HCT116 (cell line): ENCODE data around the gene ANKRD6. TPM values are rescaled to one million over a fixed set of nuclear protein-coding genes. Genes with fewer than 3 reads are reported as not detected.

Experiments
- ATAC-seq: fragments of 200-7000 bp; cut with Tn5 transposase; 2 replicates; pipeline ENCODE4 v1.9.1; 2020; ENCODE audit warnings: mild to moderate bottlenecking, moderate library complexity
- BruUV-seq: library from RNA; stranded (reverse); fragments of 400-500 nt; replicated peaks from 2 replicates; lab custom pipeline; 2021; lab: Mats Ljungman, UMichigan
- CTCF ChIA-PET: fragments of 300-600 bp; sonication (Branson Sonifier 250); formaldehyde crosslinking; loops from one replicate; lab custom pipeline; 2021; ENCODE audit warnings: antibody characterized with exemption; lab: Charles Lee
- POLR2A ChIA-PET: fragments of 300-600, 350-600 bp; sonication (Branson Sonifier 250); formaldehyde crosslinking; loops from one replicate; lab custom pipeline; 2021; ENCODE audit warnings: antibody characterized with exemption; lab: Charles Lee
- RAD21 ChIA-PET, 2 experiments: fragments of 300-600 bp; sonication (Branson Sonifier 250); formaldehyde crosslinking; loops; one replicate each; lab custom pipeline; 2023; ENCODE audit warnings: low total read pairs in 2 of 2; ENCODE audit not compliant: uncharacterized antibody in 2 of 2, unreplicated experiment in 2 of 2, low non-redundant PET in 1 of 2; lab: Charles Lee
- DNase-seq: peaks from one replicate; pipeline ENCODE4 v3.0.0-alpha.2; 2010; ENCODE audit warnings: low read depth, low spot score
- H2AFZ ChIP-seq: fragments of 200-600 bp; shearing (Covaris generic), sonication (generic); 2 replicates; pipeline ENCODE4 v1.6.1; 2017; ENCODE audit warnings: low read depth, mixed run types, mixed read lengths, antibody characterized with exemption, low read length; ENCODE audit not compliant: poor library complexity, severe bottlenecking
- H3K27ac ChIP-seq: 2 replicates; pipeline ENCODE4 v1.5.1; 2012; ENCODE audit warnings: low read depth, low read length
- H3K27me3 ChIP-seq: fragments of 200-600 bp; sonication (generic); 2 replicates; pipeline ENCODE4 v1.6.1; 2016; ENCODE audit warnings: mixed run types, low read length, mixed read lengths; ENCODE audit not compliant: insufficient read depth
- H3K36me3 ChIP-seq, 2 experiments: fragments of 200-500 bp in 1 of 2; fragments of 200-600 bp in 1 of 2; sonication (Bioruptor generic) in 1 of 2; sonication (generic) in 1 of 2; 2 replicates each; pipeline versions ENCODE4 v1.5.1 to v1.6.1; 2014 to 2016; ENCODE audit warnings: low read length in 2 of 2, inconsistent platforms in 1 of 2, mixed read lengths in 1 of 2, mixed run types in 1 of 2; ENCODE audit not compliant: insufficient read depth in 2 of 2, control insufficient read depth in 1 of 2
- H3K4me1 ChIP-seq, 2 experiments: fragments of 200-600 bp in 1 of 2; sonication (generic) in 1 of 2; 2 replicates each; pipeline versions ENCODE4 v1.5.1 to v1.6.1; 2012 to 2017; ENCODE audit warnings: low read length in 2 of 2, inconsistent platforms in 1 of 2, mild to moderate bottlenecking in 1 of 2, mixed read lengths in 1 of 2, mixed run types in 1 of 2, moderate library complexity in 1 of 2; ENCODE audit not compliant: insufficient read depth in 2 of 2, control insufficient read depth in 1 of 2
- H3K4me2 ChIP-seq: fragments of 200-600 bp; sonication (generic); 2 replicates; pipeline ENCODE4 v1.6.1; 2017; ENCODE audit warnings: mixed run types, low read length, mixed read lengths
- H3K4me3 ChIP-seq, 2 experiments: fragments of 200-600 bp in 1 of 2; sonication (generic) in 1 of 2; replicated peaks in 1 of 2; 2 replicates each; pipeline ENCODE4 v1.5.1; 2011 to 2016; ENCODE audit warnings: low read length in 2 of 2, control low read depth in 1 of 2, low read depth in 1 of 2, mild to moderate bottlenecking in 1 of 2, mixed read lengths in 1 of 2, mixed run types in 1 of 2
- H3K79me2 ChIP-seq: fragments of 200-600 bp; sonication (generic); 2 replicates; pipeline ENCODE4 v1.6.1; 2017; ENCODE audit warnings: mild to moderate bottlenecking, mixed run types, low read length, moderate library complexity, mixed read lengths; ENCODE audit not compliant: insufficient read depth
- H3K9ac ChIP-seq: fragments of 200-600 bp; sonication (generic); 2 replicates; pipeline ENCODE4 v1.6.1; 2016; ENCODE audit warnings: low read length, mixed read lengths
- H3K9me2 ChIP-seq: fragments of 200-600 bp; sonication (generic), shearing (Covaris generic); 2 replicates; pipeline ENCODE4 v1.6.1; 2017; ENCODE audit warnings: mixed run types, mild to moderate bottlenecking, moderate library complexity; ENCODE audit not compliant: insufficient read depth
- H3K9me3 ChIP-seq, 2 experiments: fragments of 200-500 bp in 1 of 2; fragments of 200-600 bp in 1 of 2; sonication (Bioruptor generic) in 1 of 2; sonication (generic) in 1 of 2; 2 replicates each; pipeline ENCODE4 v1.6.1; 2014 to 2017; ENCODE audit warnings: low read length in 2 of 2, mixed read lengths in 2 of 2, inconsistent platforms in 1 of 2, low read depth in 1 of 2, mild to moderate bottlenecking in 1 of 2, mixed run types in 1 of 2, moderate library complexity in 1 of 2; ENCODE audit not compliant: control insufficient read depth in 1 of 2, insufficient read depth in 1 of 2
- H4K20me1 ChIP-seq: fragments of 200-600 bp; sonication (generic), shearing (Covaris generic); 2 replicates; pipeline ENCODE4 v1.6.1; 2017; ENCODE audit warnings: mixed run types, mild to moderate bottlenecking, moderate library complexity; ENCODE audit not compliant: insufficient read depth
- CBX3 ChIP-seq: IDR thresholded peaks from 2 replicates; pipeline ENCODE4 v1.6.1; 2012; ENCODE audit warnings: low read depth
- CEBPB ChIP-seq: IDR thresholded peaks from 2 replicates; pipeline ENCODE4 v1.6.1; 2012; ENCODE audit warnings: low read depth
- EGR1 ChIP-seq: IDR thresholded peaks from 2 replicates; pipeline ENCODE4 v1.6.1; 2012; ENCODE audit warnings: low read depth
- EZH2phosphoT487 ChIP-seq: fragments of 200-600 bp; IDR thresholded peaks from 2 replicates; pipeline ENCODE4 v1.6.1; 2018; ENCODE audit warnings: antibody characterized with exemption, borderline replicate concordance
- FOSL1 ChIP-seq: IDR thresholded peaks from 2 replicates; pipeline ENCODE4 v1.6.1; 2012; ENCODE audit warnings: low read depth
- JUND ChIP-seq: IDR thresholded peaks from 2 replicates; pipeline ENCODE4 v1.6.1; 2012
- SIN3A ChIP-seq: IDR thresholded peaks from 2 replicates; pipeline ENCODE4 v1.6.1; 2012; ENCODE audit warnings: low read depth
- ZNF274 ChIP-seq: fragments of 200-500 bp; sonication (Bioruptor generic); IDR thresholded peaks from 2 replicates; pipeline ENCODE4 v1.6.1; 2014; ENCODE audit warnings: mild to moderate bottlenecking, low read depth, low read length, inconsistent platforms
- intact Hi-C: fragments of 100-400 bp; cut with micrococcal nuclease; formaldehyde crosslinking; loops from 2 replicates; pipeline ENCODE4 v1.10.0; 2022
- total RNA-seq: library from RNA; stranded (reverse); gene quantifications from one replicate; pipeline ENCODE4 v1.2.1, GENCODE V29; 2021; ENCODE audit not compliant: unreplicated experiment
- TF ChIP-seq, protein P1 (sequence below): IDR thresholded peaks from 2 replicates; pipeline ENCODE4 v1.6.1; 2012
- TF ChIP-seq, protein P2 (sequence below): IDR thresholded peaks from 2 replicates; pipeline ENCODE4 v1.6.1; 2012; ENCODE audit warnings: low read depth
- TF ChIP-seq, protein P3 (sequence below): IDR thresholded peaks from 2 replicates; pipeline ENCODE4 v1.6.1; 2011; ENCODE audit warnings: mild to moderate bottlenecking, low read length, moderate library complexity; ENCODE audit not compliant: insufficient replicate concordance; ENCODE audit errors: extremely low read depth

Gene ANKRD6
- total RNA-seq, 1 experiment from 2014 or later = 9.9 TPM

DNA sequence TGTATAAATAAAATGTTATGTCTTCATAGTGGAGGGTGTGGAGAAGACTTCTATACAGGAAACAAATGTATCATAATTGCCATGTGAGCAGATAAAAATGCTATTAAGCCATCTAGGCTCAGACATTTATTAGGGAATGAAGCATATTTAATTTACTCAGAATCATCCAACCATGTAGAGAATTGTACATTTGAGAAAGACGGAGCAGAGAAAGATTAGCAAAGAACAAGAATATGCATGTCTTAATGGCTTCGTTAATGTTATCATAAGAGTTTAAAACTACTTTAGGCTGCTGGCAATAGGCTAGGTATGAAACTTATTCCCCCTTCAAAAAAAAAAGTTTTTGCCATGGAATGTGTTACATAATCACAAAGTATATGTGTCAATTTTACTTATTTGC lies 6.1 kb downstream of the ANKRD6 start:
- no peak for DNase-seq
- Histone ChIP-seq H3K4me2 (no peak overlapping the region), H4K20me1 (no peaks in the 10 kb centered on the region), H3K4me3 (no peak overlapping the region), H2AFZ (no peak overlapping the region), H3K27ac (no peak overlapping the region), H3K36me3 (no peaks in the 10 kb centered on the region), H3K9ac (no peak overlapping the region), H3K79me2 (no peaks in the 10 kb centered on the region), H3K4me1 (peaks cover 0 to 8% of the 10 kb centered on the region in 2 experiments; a peak in 2 of 4 replicates), H3K27me3 (no peaks in the 10 kb centered on the region), H3K9me3 (no peaks in the 10 kb centered on the region), H3K9me2 (no peaks in the 10 kb centered on the region)
- ATAC-seq = no peak
- CTCF ChIA-PET = no interaction called here
- BruUV-seq = no TSS peak
- intact Hi-C loops = loop anchor here (10.0 kb wide), 1 partner anchor 356 kb away; no protein-coding TSS in a partner anchor
- RAD21 ChIA-PET = no interaction called here
- TF ChIP-seq ZNF274 = no peak
- no peak for TF ChIP-seq SIN3A
- no peak for TF ChIP-seq FOSL1
- TF ChIP-seq CEBPB = no peak
- TF ChIP-seq JUND = no peak
- TF ChIP-seq, protein P1, sequence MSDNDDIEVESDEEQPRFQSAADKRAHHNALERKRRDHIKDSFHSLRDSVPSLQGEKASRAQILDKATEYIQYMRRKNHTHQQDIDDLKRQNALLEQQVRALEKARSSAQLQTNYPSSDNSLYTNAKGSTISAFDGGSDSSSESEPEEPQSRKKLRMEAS = no peak
- TF ChIP-seq, protein P2, sequence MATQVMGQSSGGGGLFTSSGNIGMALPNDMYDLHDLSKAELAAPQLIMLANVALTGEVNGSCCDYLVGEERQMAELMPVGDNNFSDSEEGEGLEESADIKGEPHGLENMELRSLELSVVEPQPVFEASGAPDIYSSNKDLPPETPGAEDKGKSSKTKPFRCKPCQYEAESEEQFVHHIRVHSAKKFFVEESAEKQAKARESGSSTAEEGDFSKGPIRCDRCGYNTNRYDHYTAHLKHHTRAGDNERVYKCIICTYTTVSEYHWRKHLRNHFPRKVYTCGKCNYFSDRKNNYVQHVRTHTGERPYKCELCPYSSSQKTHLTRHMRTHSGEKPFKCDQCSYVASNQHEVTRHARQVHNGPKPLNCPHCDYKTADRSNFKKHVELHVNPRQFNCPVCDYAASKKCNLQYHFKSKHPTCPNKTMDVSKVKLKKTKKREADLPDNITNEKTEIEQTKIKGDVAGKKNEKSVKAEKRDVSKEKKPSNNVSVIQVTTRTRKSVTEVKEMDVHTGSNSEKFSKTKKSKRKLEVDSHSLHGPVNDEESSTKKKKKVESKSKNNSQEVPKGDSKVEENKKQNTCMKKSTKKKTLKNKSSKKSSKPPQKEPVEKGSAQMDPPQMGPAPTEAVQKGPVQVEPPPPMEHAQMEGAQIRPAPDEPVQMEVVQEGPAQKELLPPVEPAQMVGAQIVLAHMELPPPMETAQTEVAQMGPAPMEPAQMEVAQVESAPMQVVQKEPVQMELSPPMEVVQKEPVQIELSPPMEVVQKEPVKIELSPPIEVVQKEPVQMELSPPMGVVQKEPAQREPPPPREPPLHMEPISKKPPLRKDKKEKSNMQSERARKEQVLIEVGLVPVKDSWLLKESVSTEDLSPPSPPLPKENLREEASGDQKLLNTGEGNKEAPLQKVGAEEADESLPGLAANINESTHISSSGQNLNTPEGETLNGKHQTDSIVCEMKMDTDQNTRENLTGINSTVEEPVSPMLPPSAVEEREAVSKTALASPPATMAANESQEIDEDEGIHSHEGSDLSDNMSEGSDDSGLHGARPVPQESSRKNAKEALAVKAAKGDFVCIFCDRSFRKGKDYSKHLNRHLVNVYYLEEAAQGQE = no peak
- no peak for TF ChIP-seq EZH2phosphoT487
- TF ChIP-seq, protein P3, sequence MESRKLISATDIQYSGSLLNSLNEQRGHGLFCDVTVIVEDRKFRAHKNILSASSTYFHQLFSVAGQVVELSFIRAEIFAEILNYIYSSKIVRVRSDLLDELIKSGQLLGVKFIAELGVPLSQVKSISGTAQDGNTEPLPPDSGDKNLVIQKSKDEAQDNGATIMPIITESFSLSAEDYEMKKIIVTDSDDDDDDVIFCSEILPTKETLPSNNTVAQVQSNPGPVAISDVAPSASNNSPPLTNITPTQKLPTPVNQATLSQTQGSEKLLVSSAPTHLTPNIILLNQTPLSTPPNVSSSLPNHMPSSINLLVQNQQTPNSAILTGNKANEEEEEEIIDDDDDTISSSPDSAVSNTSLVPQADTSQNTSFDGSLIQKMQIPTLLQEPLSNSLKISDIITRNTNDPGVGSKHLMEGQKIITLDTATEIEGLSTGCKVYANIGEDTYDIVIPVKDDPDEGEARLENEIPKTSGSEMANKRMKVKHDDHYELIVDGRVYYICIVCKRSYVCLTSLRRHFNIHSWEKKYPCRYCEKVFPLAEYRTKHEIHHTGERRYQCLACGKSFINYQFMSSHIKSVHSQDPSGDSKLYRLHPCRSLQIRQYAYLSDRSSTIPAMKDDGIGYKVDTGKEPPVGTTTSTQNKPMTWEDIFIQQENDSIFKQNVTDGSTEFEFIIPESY = no peak
- TF ChIP-seq CBX3 = no peak
- TF ChIP-seq EGR1 = no peak
- POLR2A ChIA-PET = no interaction called here
